Neutrophil (primary cell): ENCODE results near the gene MYO7B.
A peak's percentile ranks its signal among the peaks of the same experiment; 100 is the strongest.
"Not testable (repeated sequence)": the region's sequence is repeated elsewhere in the genome, so short reads cannot be mapped to it uniquely, and the experiment has no call there.

Experiments
- H3K27ac ChIP-seq: fragments of 200-600 bp; sonication (generic); 2 replicates; pipeline ENCODE4 v1.5.1; 2016; ENCODE audit warnings: mild to moderate bottlenecking, moderate library complexity
- H3K27me3 ChIP-seq: fragments of 200-600 bp; sonication (generic); 2 replicates; pipeline ENCODE4 v1.6.0; 2016; ENCODE audit warnings: mild to moderate bottlenecking
- H3K36me3 ChIP-seq: fragments of 200-600 bp; sonication (generic); 2 replicates; pipeline ENCODE4 v1.5.1; 2017
- H3K4me1 ChIP-seq, 2 experiments: fragments of 200-600 bp in 1 of 2; sonication (generic) in 1 of 2; 1 replicate in 1 of 2; 2 replicates in 1 of 2; pipeline versions ENCODE4 v1.5.1 to v1.6.1; 2013 to 2016; ENCODE audit warnings: low read depth in 1 of 2, low read length in 1 of 2, mild to moderate bottlenecking in 1 of 2, moderate library complexity in 1 of 2; ENCODE audit not compliant: control insufficient read depth in 1 of 2, insufficient read depth in 1 of 2
- H3K4me3 ChIP-seq, 2 experiments: fragments of 200-600 bp in 1 of 2; sonication (generic) in 1 of 2; 1 replicate in 1 of 2; 2 replicates in 1 of 2; pipeline ENCODE4 v1.5.1; 2013 to 2016; ENCODE audit warnings: low read depth in 1 of 2, low read length in 1 of 2, mild to moderate bottlenecking in 1 of 2, moderate library complexity in 1 of 2
- H3K9me3 ChIP-seq: fragments of 200-600 bp; sonication (generic); 2 replicates; pipeline ENCODE4 v1.5.1; 2016
- CTCF ChIP-seq: fragments of 200-600 bp; sonication (generic); IDR thresholded peaks from 2 replicates; pipeline ENCODE4 v1.5.1; 2016; ENCODE audit warnings: antibody characterized with exemption

The MYO7B gene

GRCh38 chr2:127523269-127523939 lies 12.1 kb upstream of the MYO7B start:
- peak overlapping the region; percentile 17 for H3K27ac ChIP-seq
- peaks cover 34% of the 10 kb centered on the region for H3K36me3 ChIP-seq
- no peak for TF ChIP-seq CTCF
- no peaks in the 10 kb centered on the region for H3K27me3 ChIP-seq
- H3K4me3 ChIP-seq = no peak overlapping the region
- peaks cover 16 to 24% of the 10 kb centered on the region in 2 experiments for H3K4me1 ChIP-seq
- no peaks in the 10 kb centered on the region for H3K9me3 ChIP-seq

DNA sequence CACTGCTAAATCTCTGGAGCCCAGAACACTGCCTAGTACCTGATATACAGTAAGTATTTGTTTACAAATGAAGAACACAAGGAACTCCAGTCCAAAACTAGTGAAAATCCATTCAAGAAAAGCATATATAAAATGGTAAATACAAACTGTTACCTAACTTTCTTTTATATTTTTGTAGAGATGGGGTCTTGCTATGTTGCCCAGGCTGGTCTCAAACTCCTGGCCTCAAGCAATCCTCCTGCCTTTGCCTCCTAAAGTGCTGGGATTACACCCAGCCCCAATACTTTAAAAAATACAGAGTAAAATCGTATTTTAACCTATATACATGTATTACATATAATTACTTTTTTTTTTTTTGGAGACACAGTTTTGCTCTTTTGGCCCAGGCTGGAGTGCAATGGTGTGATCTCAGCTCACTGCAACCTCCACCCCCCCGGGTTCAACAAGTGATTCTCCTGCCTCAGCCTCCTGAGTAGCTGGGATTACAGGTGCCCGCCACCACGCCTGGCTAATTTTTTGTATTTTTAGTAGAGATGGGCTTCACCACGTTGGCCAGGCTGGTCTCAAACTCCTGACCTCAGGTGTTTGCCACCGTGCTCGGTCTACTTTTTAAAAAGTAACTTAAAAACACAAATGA lies 11.2 kb upstream of the MYO7B start:
- H3K27me3 ChIP-seq, H3K9me3 ChIP-seq: not testable (repeated sequence)
- Histone ChIP-seq H3K4me1 (peaks cover 16 to 24% of the 10 kb centered on the region in 2 experiments), H3K27ac (peak overlapping the region; percentile 87), H3K36me3 (peaks cover 34% of the 10 kb centered on the region), H3K4me3 (peak overlapping the region in 1 of 2 experiments; percentile 76)

DNA sequence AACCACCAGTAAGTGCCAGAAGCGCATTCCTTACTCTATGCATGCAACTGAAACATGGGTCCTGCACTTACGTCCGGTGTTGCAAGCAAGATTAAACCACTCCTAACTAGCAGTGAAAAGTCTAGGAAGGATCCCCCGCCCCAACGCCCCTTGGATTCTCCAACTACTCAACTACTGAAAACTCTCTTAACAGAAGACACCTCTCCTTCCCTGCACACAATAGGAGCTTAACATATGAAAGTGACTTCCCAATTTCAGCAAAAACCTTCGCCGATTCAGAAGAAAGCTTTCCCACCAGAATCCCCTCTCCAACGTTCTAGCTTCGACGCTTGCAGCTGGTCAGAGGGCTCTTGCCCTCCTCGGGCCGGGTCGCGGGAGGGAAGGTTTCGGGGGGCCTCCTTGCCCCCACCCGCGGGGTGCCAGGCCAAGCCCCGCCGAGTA lies 9.8 kb upstream of the MYO7B start:
- peak overlapping the region; percentile 87 for H3K27ac ChIP-seq
- no peaks in the 10 kb centered on the region for H3K27me3 ChIP-seq
- H3K4me1 ChIP-seq = peaks cover 16 to 24% of the 10 kb centered on the region in 2 experiments
- peak overlapping the region; percentile 76 to 95 for H3K4me3 ChIP-seq
- TF ChIP-seq CTCF = no peak
- peaks cover 24% of the 10 kb centered on the region for H3K36me3 ChIP-seq
- H3K9me3 ChIP-seq = no peaks in the 10 kb centered on the region

DNA sequence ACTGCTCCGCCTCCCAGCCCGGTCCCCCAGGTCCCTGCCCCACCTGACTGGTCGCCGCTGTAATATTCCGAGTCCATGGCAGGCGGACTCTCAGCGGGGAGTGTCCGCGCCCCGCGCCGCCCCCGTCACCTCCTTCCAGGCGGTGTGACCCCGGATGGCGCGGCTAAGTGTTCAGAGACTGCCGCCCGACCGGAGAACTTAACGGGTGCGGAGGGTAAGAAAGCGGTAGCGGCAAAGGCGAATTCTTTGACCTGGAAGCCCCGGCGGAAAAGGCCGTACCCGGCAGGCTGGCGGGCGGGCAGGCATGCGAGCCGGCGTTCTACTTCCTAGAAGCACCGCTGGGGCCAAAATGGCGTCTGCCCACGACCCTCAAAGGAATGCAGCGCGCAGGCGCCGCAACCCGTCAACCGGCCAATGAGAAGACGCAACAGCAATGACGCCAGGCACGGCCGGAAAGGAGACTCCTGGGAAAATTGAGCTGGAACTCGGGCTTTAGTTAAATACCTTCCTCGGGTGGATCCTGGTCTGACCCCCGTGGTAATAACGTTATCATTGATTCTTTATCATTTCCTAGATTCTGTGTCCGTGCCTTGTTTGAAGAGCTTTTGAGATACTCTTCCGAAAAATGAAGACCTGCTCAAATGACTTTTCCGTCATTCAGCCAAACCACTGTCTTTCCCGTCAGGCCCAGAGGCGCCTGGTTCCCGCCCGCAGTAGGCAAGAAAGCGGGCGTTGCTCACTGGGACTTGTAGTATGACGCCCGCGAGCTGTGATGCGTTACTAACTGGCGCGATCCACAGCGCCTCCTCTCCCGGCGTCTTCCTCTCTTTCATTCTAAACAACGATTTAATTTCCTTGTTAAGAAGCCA lies 9.1 kb upstream of the MYO7B start, which contains the start of gene IWS1:
TSS of gene IWS1 (minus strand) at position 358 of the 869 bp plus-strand sequence. CDS start at position 77, 281 bp downstream.
- Histone ChIP-seq H3K4me3 (peak within 1 kb of the TSS; percentile 76 to 95), H3K4me1 (peaks cover 16 to 24% of the 10 kb centered on the region in 2 experiments), H3K27ac (peak within 1 kb of the TSS; percentile 87), H3K9me3 (no peaks in the 10 kb centered on the region), H3K27me3 (no peaks in the 10 kb centered on the region), H3K36me3 (peaks cover 23% of the 10 kb centered on the region)
- TF ChIP-seq CTCF = peak; percentile 64

DNA sequence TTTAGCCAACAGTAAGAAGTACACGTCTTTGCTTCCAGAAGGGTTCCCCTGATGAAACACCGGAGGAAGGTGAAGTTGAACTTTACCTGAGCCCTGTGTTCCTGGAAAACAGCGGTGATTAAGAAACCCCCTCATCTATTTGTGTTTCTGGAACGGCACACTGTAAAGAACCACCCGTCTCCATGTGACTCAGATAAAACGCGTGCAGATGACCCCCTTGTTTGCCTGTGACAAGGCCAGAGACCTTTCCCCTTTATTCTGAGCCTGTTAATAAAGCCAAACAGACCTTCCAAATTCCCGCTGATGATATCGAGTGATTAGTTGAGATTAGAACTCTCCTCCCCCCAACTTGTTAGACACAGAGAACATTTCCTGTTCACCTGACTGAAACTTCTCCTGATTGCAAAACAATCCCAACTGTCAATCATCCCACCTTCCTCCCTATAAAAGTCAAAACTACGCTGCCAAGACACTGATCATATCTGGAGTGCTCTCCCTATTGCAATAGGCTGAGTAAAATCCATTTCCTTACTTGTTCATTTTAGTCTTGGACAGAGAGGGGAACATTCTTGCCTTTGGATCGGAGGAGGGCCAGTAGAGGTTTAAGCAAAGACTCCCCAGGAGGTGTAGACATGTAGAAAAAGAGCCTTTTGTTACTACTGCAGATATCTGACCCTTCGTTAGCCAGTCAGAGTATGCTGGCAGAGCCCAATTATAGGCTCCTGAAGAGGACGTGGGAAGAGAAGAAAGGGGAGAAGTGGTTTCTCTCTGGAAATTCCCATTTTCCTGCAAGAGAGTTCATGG lies 8.3 kb upstream of the MYO7B start:
- TF ChIP-seq CTCF = no peak
- Histone ChIP-seq H3K4me1 (peaks cover 16 to 24% of the 10 kb centered on the region in 2 experiments), H3K36me3 (peaks cover 15% of the 10 kb centered on the region), H3K27ac (peak overlapping the region; percentile 87), H3K27me3 (no peaks in the 10 kb centered on the region), H3K4me3 (peak overlapping the region; percentile 76 to 95), H3K9me3 (no peaks in the 10 kb centered on the region)
